OCI-LY7 (cell line): Measurements from ENCODE around the gene FBXO7.

Source experiments
- CTCF ChIP-seq: fragments of 200-600 bp; sonication (generic); conservative IDR thresholded peaks from 2 replicates; pipeline ENCODE4 v1.5.1; 2014; ENCODE audit warnings: mild to moderate bottlenecking, antibody characterized with exemption, low read length, moderate library complexity, mixed read lengths
- EZH2phosphoT487 ChIP-seq: fragments of 200-600 bp; sonication (generic); IDR thresholded peaks from 2 replicates; pipeline ENCODE4 v1.6.1; 2018; ENCODE audit warnings: low read depth, borderline replicate concordance, mild to moderate bottlenecking, mixed run types, antibody characterized with exemption, low read length, moderate library complexity, mixed read lengths

DNA sequence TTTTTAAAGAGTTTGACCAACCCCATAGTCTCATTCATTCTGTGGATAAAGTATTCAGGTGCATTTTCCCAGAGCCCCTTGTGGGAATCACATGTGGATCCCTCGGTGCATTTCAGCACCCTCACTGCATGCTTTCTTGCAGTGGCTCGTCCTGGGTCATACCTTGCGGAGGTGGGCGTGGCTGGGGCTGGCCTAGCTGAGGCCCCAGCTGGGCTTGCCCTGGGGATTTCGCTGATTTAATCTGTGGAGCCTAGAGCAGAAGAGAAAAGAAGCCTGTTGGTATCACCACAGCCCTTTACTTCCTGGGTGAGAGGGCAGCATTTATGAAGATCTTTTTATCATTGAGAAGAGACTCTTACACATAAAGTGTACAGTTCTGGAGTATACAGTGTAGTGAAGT, 53.1 kb downstream of the FBXO7 start:
- no peak for TF ChIP-seq CTCF
- TF ChIP-seq EZH2phosphoT487: no peak
